ENCODE measurements around the gene FSCN2.

GRCh38 chr17:81582341-81582740 is 54.2 kb downstream of the FSCN2 start:
- TF ChIP-seq CTCF (conservative IDR thresholded peaks at IDR 0.05; ENCODE audit: low read length) (no peak), EZH2phosphoT487 (IDR thresholded peaks at IDR 0.05; ENCODE audit: borderline replicate concordance, low read depth, low read length) (no peak)

All from OCI-LY7 (cell line).